Aorta (tissue), 5 donors: Measurements from ENCODE around the gene CNNM3. TPM values are rescaled to one million over a fixed set of nuclear protein-coding genes. Genes with fewer than 3 reads are reported as not detected.

Experiments used
- ATAC-seq: fragments of 200-7000 bp; cut with Tn5 transposase; one replicate; pipeline ENCODE4 v1.9.1; 2022; ENCODE audit warnings: moderate library complexity; ENCODE audit not compliant: low FRiP score
- DNase-seq, 2 donors: peaks; one replicate each; pipeline ENCODE4 v3.0.0-alpha.2; 2020
- H3K27ac ChIP-seq, 2 donors: one replicate each; pipeline ENCODE4 v1.5.1; 2013; ENCODE audit warnings: low read length in 2 of 2, mild to moderate bottlenecking in 2 of 2, moderate library complexity in 2 of 2, control low read depth in 1 of 2, inconsistent platforms in 1 of 2, low read depth in 1 of 2
- H3K27me3 ChIP-seq, 2 donors: one replicate each; pipeline ENCODE4 v1.6.1; 2013; ENCODE audit warnings: control low read depth in 1 of 2, low read length in 1 of 2, mild to moderate bottlenecking in 1 of 2, moderate library complexity in 1 of 2; ENCODE audit not compliant: insufficient read depth in 2 of 2, control insufficient read depth in 1 of 2
- H3K36me3 ChIP-seq, 2 donors: one replicate each; pipeline ENCODE4 v1.6.1; 2013; ENCODE audit warnings: control low read depth in 1 of 2, low read length in 1 of 2, mild to moderate bottlenecking in 1 of 2; ENCODE audit not compliant: insufficient read depth in 2 of 2, control insufficient read depth in 1 of 2
- H3K4me1 ChIP-seq, 2 donors: one replicate each; pipeline ENCODE4 v1.6.1; 2013; ENCODE audit warnings: low read length in 2 of 2, control low read depth in 1 of 2, mild to moderate bottlenecking in 1 of 2, moderate library complexity in 1 of 2; ENCODE audit not compliant: insufficient read depth in 2 of 2, control insufficient read depth in 1 of 2
- H3K4me3 ChIP-seq, 2 donors: one replicate each; pipeline ENCODE4 v1.5.1; 2013; ENCODE audit warnings: low read length in 2 of 2, control low read depth in 1 of 2, mild to moderate bottlenecking in 1 of 2
- H3K9me3 ChIP-seq: one replicate; pipeline ENCODE4 v1.6.1; 2013; ENCODE audit warnings: mild to moderate bottlenecking, low read length; ENCODE audit not compliant: control insufficient read depth
- WGBS, 2 donors: extraction: QIAGEN DNeasy Blood & Tissue Kit; methylation state at CpG; one replicate each; pipeline ENCODE4 v1.1.7; 2013; 5-methylcytosine and 5-hydroxymethylcytosine counted together
- intact Hi-C, 2 donors: fragments of 100-400 bp; cut with DNase I; formaldehyde crosslinking; loops; one replicate each; pipeline versions ENCODE4 v1.14.2 to v1.15.0; 2022
- long read RNA-seq, 2 donors: library from polyadenylated mRNA; unstranded; transcript quantifications; one replicate each; pipeline ENCODE4 v2.0.0, GENCODE V29; 2020 to 2021
- polyA plus RNA-seq, 2 donors: library from polyadenylated mRNA; stranded (reverse); fragments of 200-250 nt; gene quantifications; one replicate each; pipeline ENCODE4 v1.2.3, GENCODE V29; 2013
- total RNA-seq, 2 donors: library from RNA; stranded (reverse); fragmentation: NEBNext Ultra II Directional; extraction: Animal tissue kit (Norgen Biotek cat#: 25700); gene quantifications; one replicate each; pipeline ENCODE4 v1.2.1, GENCODE V29; 2021
- donor health status: healthy with polysubstance abuse.
- donor health status: Bipolar disorder and iron deficiency.
- donor health status: DM: no; HTN: no; CAD: no.
- donor health status: DM: no; HTN: no; CAD: no.
- donor health status: DM: yes; HTN: yes; CAD: no.

Gene CNNM3
- total RNA-seq, result 10 to 100 TPM; 11.1 to 16.8 TPM
- polyA plus RNA-seq, result 10 to 100 TPM in 1 of 2 donors, 1 to 10 TPM in 1; 2.9 to 10.2 TPM
- long read RNA-seq, donor 1, partial matches to known transcripts, result 1 of 4 reads
- long read RNA-seq, donor 1, other reads (novel, unspliced or antisense), result 2 of 4 reads
- long read RNA-seq, donor 2, transcript CNNM3-201 (8 exons, 3,447 nt), result major isoform, 12 of 25 reads
- long read RNA-seq, donor 2, partial matches to known transcripts, result 6 of 25 reads
- long read RNA-seq, donor 2, other reads (novel, unspliced or antisense), result 7 of 25 reads

DNA sequence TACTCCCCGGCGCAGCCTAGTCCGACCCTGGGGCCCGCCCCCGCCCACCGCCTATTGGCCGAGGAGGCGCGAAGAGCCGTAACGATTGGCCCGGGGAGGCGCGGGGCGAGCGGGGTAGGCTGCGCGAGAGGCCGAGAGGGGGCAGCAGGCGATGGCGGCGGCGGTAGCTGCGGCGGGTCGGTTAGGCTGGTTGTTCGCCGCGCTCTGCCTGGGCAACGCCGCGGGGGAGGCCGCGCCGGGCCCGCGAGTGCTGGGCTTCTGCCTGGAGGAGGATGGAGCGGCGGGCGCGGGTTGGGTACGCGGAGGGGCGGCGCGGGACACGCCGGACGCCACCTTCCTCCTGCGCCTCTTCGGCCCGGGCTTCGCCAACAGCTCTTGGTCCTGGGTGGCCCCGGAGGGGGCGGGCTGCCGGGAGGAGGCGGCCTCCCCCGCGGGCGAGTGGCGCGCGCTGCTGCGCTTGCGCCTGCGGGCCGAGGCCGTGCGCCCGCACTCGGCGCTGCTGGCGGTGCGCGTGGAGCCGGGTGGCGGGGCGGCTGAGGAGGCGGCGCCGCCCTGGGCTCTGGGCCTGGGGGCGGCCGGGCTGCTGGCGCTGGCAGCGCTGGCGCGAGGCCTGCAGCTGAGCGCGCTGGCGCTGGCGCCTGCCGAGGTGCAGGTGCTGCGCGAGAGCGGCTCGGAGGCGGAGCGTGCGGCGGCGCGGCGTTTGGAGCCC, at the start of gene CNNM3:
Gene CNNM3, plus strand, starts transcription at position 142 of the 709 bp plus-strand sequence. Its CDS starts 10 bp downstream, at position 152.
- H3K9me3 ChIP-seq, result no peaks in the 10 kb centered on the region
- H3K4me1 ChIP-seq, result no peaks in the 10 kb centered on the region
- H3K27me3 ChIP-seq, result no peaks in the 10 kb centered on the region
- ATAC-seq (peak; percentile 97), DNase-seq (peak; percentile 98 to 99)
- H3K27ac ChIP-seq, result peak within 1 kb of the TSS in 1 of 2 donors; percentile 80
- intact Hi-C loops, result loop anchor here in 1 of 2 donors (5.0 kb wide), 1 partner anchor 41 kb away; the partner anchor contains the start of gene ANKRD39
- 1% methylated on average over 66 to 103 of the region's 103 CpGs for WGBS, 2 donors
- H3K36me3 ChIP-seq, result no peaks in the 10 kb centered on the region
- H3K4me3 ChIP-seq, result peak within 1 kb of the TSS; percentile 66 to 94

DNA sequence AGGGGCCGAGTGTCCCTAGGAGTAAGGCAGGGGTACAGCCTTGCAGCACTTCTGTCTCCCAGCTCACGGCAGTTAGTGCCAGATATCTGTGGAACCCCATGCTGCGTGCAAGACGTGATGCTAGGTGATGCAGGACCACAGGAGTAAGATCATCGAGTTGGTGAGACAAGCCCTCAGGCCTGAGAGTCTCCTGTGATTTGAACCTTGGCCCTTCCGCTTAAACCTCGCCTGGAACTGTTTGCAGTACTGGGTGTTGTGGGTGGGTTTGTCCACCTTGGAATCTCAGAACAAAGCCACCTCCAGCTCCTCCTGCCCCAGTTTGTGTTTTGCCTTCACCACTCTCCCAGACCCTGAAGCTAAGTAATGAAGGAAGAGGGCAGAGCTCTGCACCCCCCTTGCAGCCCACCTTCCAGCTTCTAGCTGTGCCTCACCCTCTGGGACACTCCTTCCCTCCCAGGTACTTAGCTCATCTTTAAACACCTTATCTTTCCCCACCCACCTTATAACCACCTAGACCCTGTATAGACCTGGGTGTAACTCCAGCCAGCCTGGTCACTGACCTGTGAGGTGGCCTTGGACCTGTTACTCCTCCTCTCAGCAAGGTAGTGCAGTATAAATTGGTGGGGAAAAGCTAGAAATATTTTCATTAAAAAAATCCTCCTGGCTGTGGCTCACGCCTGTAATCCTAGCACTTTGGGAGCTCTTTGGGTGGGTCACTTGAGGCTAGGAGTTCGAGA, 48.8 kb upstream of the CNNM3 start:
- Histone ChIP-seq H3K9me3 (no peaks in the 10 kb centered on the region), H3K4me1 (peaks cover 0 to 5% of the 10 kb centered on the region in 2 donors), H3K36me3 (no peaks in the 10 kb centered on the region), H3K4me3 (no peak overlapping the region), H3K27ac (no peak overlapping the region), H3K27me3 (no peaks in the 10 kb centered on the region)
- 90 to 93% methylated on average over 9 of the region's 9 CpGs for WGBS, 2 donors
- intact Hi-C loops, result loop anchor here in 1 of 2 donors (10.0 kb wide), 1 partner anchor 133 kb away; the partner anchor contains the start of gene KANSL3
- no peak for ATAC-seq
- no peak for DNase-seq

DNA sequence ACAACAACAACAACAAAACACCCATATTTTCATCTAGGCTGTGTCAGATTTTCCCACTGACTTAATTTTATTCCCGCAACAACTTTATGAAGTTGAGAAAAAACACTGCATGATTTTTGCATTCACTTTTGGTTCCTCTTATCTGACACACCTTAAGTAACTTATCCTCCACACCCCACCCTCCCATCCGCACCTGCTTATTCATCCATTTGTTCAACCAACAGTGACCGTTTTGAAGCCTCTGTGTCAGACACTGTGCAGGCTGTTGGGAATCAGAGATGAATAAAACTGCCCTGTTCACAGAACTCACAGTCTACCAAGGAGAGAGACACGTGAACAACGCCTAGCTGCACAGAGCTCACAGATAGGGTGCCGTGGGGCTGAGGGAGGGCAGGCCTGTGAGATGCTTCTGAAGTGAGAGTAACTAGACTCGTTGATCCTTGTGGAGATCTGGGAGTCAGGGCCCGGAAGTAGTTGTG, 47.9 kb upstream of the CNNM3 start:
- Histone ChIP-seq H3K4me3 (no peak overlapping the region), H3K4me1 (no peaks in the 10 kb centered on the region), H3K27me3 (no peaks in the 10 kb centered on the region), H3K27ac (no peak overlapping the region), H3K9me3 (no peaks in the 10 kb centered on the region), H3K36me3 (no peaks in the 10 kb centered on the region)
- ATAC-seq (no peak), DNase-seq (no peak)
- 86 to 90% methylated on average over 8 of the region's 8 CpGs for WGBS, 2 donors
- intact Hi-C loops, result loop anchor here in 1 of 2 donors (10.0 kb wide), 1 partner anchor 133 kb away; the partner anchor contains the start of gene KANSL3

DNA sequence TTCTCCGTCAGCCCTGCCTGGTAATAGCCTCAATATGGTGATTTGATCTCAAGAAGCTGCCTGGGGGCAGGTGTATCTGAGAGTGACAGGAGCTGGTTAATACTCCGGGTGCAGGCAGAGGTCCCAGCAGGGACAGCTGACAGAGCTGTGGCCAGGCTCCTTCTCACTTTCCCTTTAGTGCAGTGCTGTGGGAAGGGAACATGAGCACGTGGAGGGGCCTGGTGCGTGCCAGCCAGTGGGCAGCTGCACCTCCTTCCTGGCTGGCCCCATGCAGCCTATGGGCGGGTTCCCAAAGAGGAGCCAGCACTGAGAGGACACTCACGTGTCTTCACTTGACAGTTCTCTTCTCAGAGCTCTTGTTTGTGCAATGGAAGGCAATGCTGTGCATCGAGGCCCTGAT, 46.3 kb upstream of the CNNM3 start:
- WGBS, 2 donors, result 45 to 56% methylated on average over 7 of the region's 7 CpGs
- Histone ChIP-seq H3K9me3 (no peaks in the 10 kb centered on the region), H3K4me3 (no peak overlapping the region), H3K4me1 (no peaks in the 10 kb centered on the region), H3K27me3 (no peaks in the 10 kb centered on the region), H3K36me3 (no peaks in the 10 kb centered on the region), H3K27ac (no peak overlapping the region)
- intact Hi-C loops, result loop anchor here in 1 of 2 donors (10.0 kb wide), 1 partner anchor 135 kb away; the partner anchor contains the start of gene KANSL3
- DNase-seq, result peak in 1 of 2 donors; percentile 83
- ATAC-seq, result peak; percentile 47

DNA sequence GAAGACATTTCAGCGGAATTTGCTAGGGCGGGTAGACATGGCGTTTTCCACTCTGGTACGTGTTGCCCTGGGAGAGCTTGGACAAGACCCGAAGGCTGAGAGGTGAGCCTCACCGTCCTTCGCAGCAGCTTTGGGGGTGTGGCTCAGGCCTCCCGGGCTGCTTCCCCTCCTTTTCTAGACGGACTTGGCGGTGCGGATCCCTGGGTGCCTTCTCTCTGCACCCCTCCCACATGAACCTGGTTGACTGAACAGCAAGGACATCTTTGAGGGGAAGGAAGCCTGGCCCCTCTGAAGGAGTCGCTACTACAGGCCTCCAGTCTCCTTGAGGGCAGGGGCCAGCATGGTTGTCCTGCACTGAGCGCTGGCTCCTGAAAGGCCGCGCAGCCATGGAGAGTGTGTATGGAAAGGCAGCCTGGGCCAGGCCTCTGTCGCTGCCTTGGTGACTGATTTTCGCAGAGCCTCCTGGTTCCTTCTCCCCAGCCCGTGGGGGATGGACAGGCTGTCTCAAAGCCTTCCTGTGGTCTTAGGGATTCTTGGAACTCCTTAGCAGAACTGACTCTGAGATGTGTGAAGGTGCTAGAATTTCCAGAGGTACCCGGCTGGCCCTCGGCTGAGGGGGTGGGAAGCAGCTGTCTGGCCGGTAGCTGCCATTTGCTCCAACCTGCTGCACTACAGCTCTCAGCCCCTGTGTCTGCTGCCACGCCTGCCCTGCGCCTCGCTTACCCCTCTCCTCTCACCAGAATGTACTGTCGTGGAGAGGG, 45.4 kb upstream of the CNNM3 start:
- Histone ChIP-seq H3K4me3 (no peak overlapping the region), H3K27ac (no peak overlapping the region), H3K27me3 (no peaks in the 10 kb centered on the region), H3K9me3 (no peaks in the 10 kb centered on the region), H3K36me3 (no peaks in the 10 kb centered on the region), H3K4me1 (no peaks in the 10 kb centered on the region)
- DNase-seq, result no peak
- intact Hi-C loops, result no loop called here
- no peak for ATAC-seq
- 88 to 89% methylated on average over 25 of the region's 25 CpGs for WGBS, 2 donors

DNA sequence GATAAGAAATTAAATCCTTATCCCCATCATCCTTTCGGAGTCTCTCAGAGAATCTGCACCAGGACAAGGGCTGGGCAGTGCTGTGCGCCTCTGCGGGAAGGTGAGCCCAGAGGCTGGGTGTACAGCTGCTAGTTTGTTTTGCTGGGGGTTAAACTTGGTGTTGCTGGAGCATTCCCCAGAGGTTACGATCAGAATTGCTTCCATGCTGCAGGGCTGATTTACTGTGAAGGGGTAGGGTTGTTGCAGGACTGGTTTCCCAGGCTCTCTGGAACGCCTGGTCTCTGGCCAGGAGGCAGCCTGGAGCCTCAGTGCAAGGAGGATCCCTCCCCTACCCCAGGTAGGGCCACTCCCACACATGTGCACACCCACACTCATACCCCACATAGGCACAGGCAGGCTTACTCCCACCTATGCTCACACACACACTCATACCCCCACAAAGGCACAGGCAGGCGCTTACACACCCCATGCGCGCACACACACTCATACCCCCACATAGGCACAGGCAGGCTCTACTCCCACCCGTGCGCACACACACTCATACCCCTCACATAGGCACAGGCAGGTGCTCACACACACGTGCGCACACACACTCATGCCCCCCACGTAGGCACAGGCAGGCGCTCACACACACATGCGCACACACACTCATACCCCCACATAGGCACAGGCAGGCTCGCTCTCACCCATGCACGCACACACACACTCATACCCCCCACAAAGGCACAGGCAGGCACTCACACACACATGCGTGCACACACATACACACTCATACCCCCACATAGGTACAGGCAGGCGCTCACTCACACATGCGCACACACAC, 44.1 kb upstream of the CNNM3 start:
- 92 to 93% methylated on average over 20 of the region's 20 CpGs for WGBS, 2 donors
- no peak for ATAC-seq

DNA sequence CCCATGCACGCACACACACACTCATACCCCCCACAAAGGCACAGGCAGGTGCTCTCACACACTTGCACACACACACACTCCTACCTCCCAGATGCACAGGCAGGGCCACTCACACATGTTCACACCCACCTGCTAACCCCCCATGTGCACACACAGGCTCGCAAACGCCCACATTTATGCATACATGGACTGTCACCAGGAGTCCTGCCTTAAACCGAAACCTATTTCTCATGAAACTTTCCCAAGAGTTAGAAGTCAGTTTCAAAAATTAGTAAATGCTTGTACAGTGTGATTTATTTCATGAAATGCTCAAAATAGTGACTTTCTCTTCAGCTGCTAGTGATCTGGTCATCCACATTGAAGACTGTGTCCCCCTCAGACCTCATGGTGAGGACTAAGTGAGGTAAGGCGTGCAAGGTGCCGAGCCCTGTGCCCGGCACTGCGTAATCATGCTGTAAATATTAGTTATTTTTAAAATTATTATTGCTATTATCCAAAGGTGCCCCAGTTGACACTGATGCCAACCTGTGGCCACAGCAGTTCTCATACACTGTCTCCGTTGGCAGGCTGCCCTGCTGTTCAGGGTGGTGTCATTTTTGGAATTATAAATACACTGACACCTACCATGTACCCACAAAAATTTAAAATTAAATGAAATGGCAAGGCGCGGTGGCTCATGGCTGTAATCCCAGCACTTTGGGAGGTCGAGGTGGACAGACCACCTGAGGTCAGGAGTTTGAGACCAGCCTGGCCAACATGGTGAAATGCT, 43.0 kb upstream of the CNNM3 start:
- H3K27me3 ChIP-seq, result no peaks in the 10 kb centered on the region
- no peaks in the 10 kb centered on the region for H3K4me1 ChIP-seq
- H3K36me3 ChIP-seq, result no peaks in the 10 kb centered on the region
- intact Hi-C loops, result no loop called here
- no peaks in the 10 kb centered on the region for H3K9me3 ChIP-seq
- no peak for ATAC-seq
- DNase-seq, result no peak
- H3K4me3 ChIP-seq, result no peak overlapping the region
- H3K27ac ChIP-seq, result no peak overlapping the region
- WGBS, 2 donors, result 93 to 97% methylated on average over 12 of the region's 12 CpGs

More for the DNA sequence above, 44.1 kb upstream of the CNNM3 start:
- no peaks in the 10 kb centered on the region for H3K9me3 ChIP-seq
- no peaks in the 10 kb centered on the region for H3K36me3 ChIP-seq
- no peaks in the 10 kb centered on the region for H3K4me1 ChIP-seq
- intact Hi-C loops, result no loop called here
- H3K27me3 ChIP-seq, result no peaks in the 10 kb centered on the region
- no peak overlapping the region for H3K27ac ChIP-seq
- no peak overlapping the region for H3K4me3 ChIP-seq
- DNase-seq, result no peak
